Uterus (tissue), 4 donors: Measurements from ENCODE around the gene GTF3C4. TPM values are rescaled to one million over a fixed set of nuclear protein-coding genes. Genes with fewer than 3 reads are reported as not detected.

Experiments used
- DNase-seq, 2 donors: peaks; one replicate each; pipeline ENCODE4 v3.0.0-alpha.2; 2019 to 2020
- H3K27ac ChIP-seq, 2 donors: fragments of 200-600 bp; sonication (generic); 1 replicate in 1 of 2; 2 replicates in 1 of 2; pipeline ENCODE4 v1.5.1; 2016 to 2018
- H3K27me3 ChIP-seq, 2 donors: fragments of 200-600 bp; sonication (generic); one replicate each; pipeline ENCODE4 v1.5.1; 2018 to 2019; ENCODE audit warnings: control low read depth in 1 of 2
- H3K36me3 ChIP-seq, 2 donors: fragments of 200-600 bp; sonication (generic); one replicate each; pipeline ENCODE4 v1.5.1; 2019; ENCODE audit warnings: control low read depth in 1 of 2
- H3K4me1 ChIP-seq, 2 donors: fragments of 200-600 bp; sonication (generic); one replicate each; pipeline ENCODE4 v1.5.1; 2018 to 2019; ENCODE audit warnings: control low read depth in 1 of 2
- H3K4me3 ChIP-seq, 2 donors: fragments of 200-600 bp; sonication (generic); 1 replicate in 1 of 2; 2 replicates in 1 of 2; pipeline ENCODE4 v1.5.1; 2018 to 2019; ENCODE audit warnings: mild to moderate bottlenecking in 1 of 2
- H3K9me3 ChIP-seq, 2 donors: fragments of 200-600 bp; sonication (generic); one replicate each; pipeline ENCODE4 v1.5.1; 2019; ENCODE audit warnings: control low read depth in 1 of 2
- CTCF ChIP-seq, 4 experiments: fragments of 200-600 bp in 2 of 4; fragments of 450-650 bp in 2 of 4; sonication (generic) in 2 of 4; IDR thresholded peaks; one replicate each; pipeline ENCODE4 v1.5.1; 2016 to 2019; ENCODE audit warnings: antibody characterized with exemption in 4 of 4, mild to moderate bottlenecking in 2 of 4, moderate library complexity in 1 of 4
- POLR2A ChIP-seq, 2 donors: fragments of 450-650 bp; IDR thresholded peaks; one replicate each; pipeline ENCODE4 v1.6.1; 2016; ENCODE audit warnings: antibody characterized with exemption in 2 of 2, mild to moderate bottlenecking in 1 of 2, moderate library complexity in 1 of 2
- intact Hi-C: fragments of 100-400 bp; cut with DNase I; formaldehyde crosslinking; loops from one replicate; pipeline ENCODE4 v1.15.1; 2023; ENCODE audit warnings: low total_unique reads
- total RNA-seq, 4 donors: library from RNA; depleted of rRNA in 3 of 4; stranded (reverse); fragments of >200 nt in 3 of 4; gene quantifications; one replicate each; pipeline versions ENCODE4 v1.1.0 to v1.2.4, GENCODE V29; 2014 to 2023
- donor health status: DM: yes; HTN: yes; CAD: no.

Gene GTF3C4
- total RNA-seq, 4 donors from 2014 or later, result 3.2 to 27.8 (median 10.5) TPM

- TF ChIP-seq POLR2A (IDR thresholded peaks at IDR 0.05), result no peak
- TF ChIP-seq CTCF (IDR thresholded peaks at IDR 0.05), result no peak
- Histone ChIP-seq H3K4me1 (no peaks in the 10 kb centered on the region), H3K36me3 (no peaks in the 10 kb centered on the region), H3K9me3 (no peaks in the 10 kb centered on the region), H3K4me3 (no peak overlapping the region), H3K27me3 (no peaks in the 10 kb centered on the region), H3K27ac (no peak overlapping the region)
- intact Hi-C loops, result no loop called here
- DNase-seq, result no peak
Observed at GRCh38 chr9:132694144-132694543, 23.9 kb downstream of the GTF3C4 start.

- Histone ChIP-seq H3K4me3 (no peak overlapping the region), H3K27ac (no peak overlapping the region), H3K27me3 (no peaks in the 10 kb centered on the region), H3K9me3 (no peaks in the 10 kb centered on the region), H3K36me3 (no peaks in the 10 kb centered on the region), H3K4me1 (no peaks in the 10 kb centered on the region)
- no peak for DNase-seq
- TF ChIP-seq CTCF (IDR thresholded peaks at IDR 0.05) (no peak), POLR2A (IDR thresholded peaks at IDR 0.05) (no peak)
- intact Hi-C loops, result no loop called here
Observed at GRCh38 chr9:132697230-132697629, 27.0 kb downstream of the GTF3C4 start.

- Histone ChIP-seq H3K36me3 (no peaks in the 10 kb centered on the region), H3K27me3 (no peaks in the 10 kb centered on the region), H3K4me1 (no peaks in the 10 kb centered on the region), H3K4me3 (no peak overlapping the region), H3K27ac (no peak overlapping the region), H3K9me3 (no peaks in the 10 kb centered on the region)
- no peak for DNase-seq
- TF ChIP-seq CTCF (IDR thresholded peaks at IDR 0.05) (no peak), POLR2A (IDR thresholded peaks at IDR 0.05) (no peak)
- intact Hi-C loops, result no loop called here
Observed at GRCh38 chr9:132698989-132699388, 28.7 kb downstream of the GTF3C4 start.

- Histone ChIP-seq H3K27ac (no peak overlapping the region), H3K27me3 (no peaks in the 10 kb centered on the region), H3K36me3 (no peaks in the 10 kb centered on the region), H3K4me3 (no peak overlapping the region), H3K4me1 (no peaks in the 10 kb centered on the region), H3K9me3 (no peaks in the 10 kb centered on the region)
- intact Hi-C loops, result no loop called here
- no peak for TF ChIP-seq CTCF (IDR thresholded peaks at IDR 0.05)
- DNase-seq, result no peak
Observed at GRCh38 chr9:132699956-132700355, 29.7 kb downstream of the GTF3C4 start.

- no peaks in the 10 kb centered on the region for H3K9me3 ChIP-seq
- H3K4me1 ChIP-seq, result no peaks in the 10 kb centered on the region
- H3K4me3 ChIP-seq, result no peak overlapping the region
- no peak overlapping the region for H3K27ac ChIP-seq
- TF ChIP-seq CTCF (IDR thresholded peaks at IDR 0.05) (no peak), POLR2A (IDR thresholded peaks at IDR 0.05) (no peak)
- DNase-seq, result no peak
- intact Hi-C loops, result no loop called here
- H3K36me3 ChIP-seq, result no peaks in the 10 kb centered on the region
- H3K27me3 ChIP-seq, result no peaks in the 10 kb centered on the region
Observed at GRCh38 chr9:132702254-132702653, 32.0 kb downstream of the GTF3C4 start.
